ENCODE data around the gene SELENON. TPM values are rescaled to one million over a fixed set of nuclear protein-coding genes. Genes with fewer than 3 reads are reported as not detected.

Gene SELENON
- total RNA-seq, 1 donor from 2014 or later = 7.6 TPM

DNA sequence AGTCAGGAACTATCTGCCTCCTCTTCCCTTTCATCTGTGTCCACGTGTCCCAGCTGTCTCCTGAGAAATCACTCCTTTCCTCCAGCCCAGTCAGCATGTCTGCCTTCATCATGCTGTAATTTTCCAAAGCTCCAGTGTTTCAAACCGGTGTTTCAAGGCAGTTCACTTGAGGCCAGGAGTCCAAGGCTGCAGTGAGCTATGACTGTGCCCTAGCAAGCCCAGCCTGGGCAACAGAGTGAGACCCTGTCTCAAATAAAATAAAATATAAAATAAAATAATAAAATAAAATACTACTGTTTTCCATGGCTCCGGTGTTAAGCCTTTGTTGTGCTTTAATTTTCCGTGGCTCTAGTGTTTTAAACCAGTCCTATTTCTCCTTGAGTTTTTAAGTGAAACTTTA is 7.9 kb upstream of the SELENON start:
- intact Hi-C loops (cut with micrococcal nuclease) = no loop called here

- intact Hi-C loops (cut with micrococcal nuclease) = no loop called here
Observed at GRCh38 chr1:25793585-25794170, 6.3 kb upstream of the SELENON start.

DNA sequence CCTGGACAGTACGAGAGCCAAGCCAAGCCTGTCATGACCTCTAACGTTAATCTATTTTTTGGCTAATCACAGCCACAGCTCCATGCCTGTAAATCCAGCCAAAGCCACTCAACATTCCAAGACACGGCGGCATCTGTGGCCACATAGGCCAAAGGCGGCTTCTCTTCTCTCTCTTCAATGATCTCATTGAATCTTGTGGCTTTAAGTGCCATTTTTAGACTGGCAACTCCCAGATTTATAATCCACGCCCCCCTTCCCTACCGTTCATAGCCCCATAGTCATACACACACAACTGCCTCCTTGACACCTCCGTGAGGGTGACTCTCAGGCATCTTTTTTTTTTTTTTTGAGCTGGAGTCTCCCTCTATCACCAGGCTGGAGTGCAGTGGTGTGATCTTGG is 5.7 kb upstream of the SELENON start:
- intact Hi-C loops (cut with micrococcal nuclease) = no loop called here

- intact Hi-C loops (cut with micrococcal nuclease) = loop anchor here (5.0 kb wide), 1 partner anchor 248 kb away; no protein-coding TSS in a partner anchor
Observed at GRCh38 chr1:25795211-25795610, 4.8 kb upstream of the SELENON start.

- intact Hi-C loops (cut with micrococcal nuclease) = loop anchor here (2.0 to 5.0 kb wide), 4 partner anchors 21 to 249 kb away; no protein-coding TSS in a partner anchor
Observed at GRCh38 chr1:25795946-25796810, 3.8 kb upstream of the SELENON start.

DNA sequence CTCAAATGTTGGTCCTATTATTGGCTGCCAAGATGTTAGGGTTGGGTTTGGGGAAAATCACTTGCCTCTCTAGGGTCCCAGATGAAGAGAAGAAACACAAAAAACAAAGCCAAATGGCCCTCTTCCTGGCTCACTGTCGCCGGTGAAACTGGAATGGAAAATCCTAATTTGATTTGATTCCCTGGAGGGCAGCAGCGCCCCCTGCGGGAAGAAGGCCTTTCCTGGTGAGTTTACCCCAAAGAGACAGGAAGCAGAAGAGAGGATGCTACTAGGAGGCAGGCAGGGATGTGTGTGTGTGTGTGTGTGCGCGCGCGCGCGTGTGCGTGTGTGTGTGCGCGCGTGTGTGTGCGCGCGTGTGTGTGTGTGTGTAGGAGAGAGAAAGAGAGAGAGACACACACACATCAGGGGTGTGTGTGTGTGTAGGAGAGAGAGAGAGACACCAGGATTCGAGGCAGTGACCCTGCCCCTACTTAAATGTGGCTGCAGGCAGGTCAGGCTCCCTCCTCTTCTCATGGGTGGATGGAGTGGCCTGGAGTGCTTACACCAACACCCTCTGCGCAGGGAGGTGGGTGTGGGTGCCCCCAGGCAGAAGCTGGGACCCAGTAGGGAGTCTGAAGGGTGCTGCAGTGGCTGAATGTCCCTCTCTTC is 3.1 kb upstream of the SELENON start:
- intact Hi-C loops (cut with micrococcal nuclease) = loop anchor here (2.0 to 5.0 kb wide), 4 partner anchors 22 to 250 kb away; no protein-coding TSS in a partner anchor

GRCh38 chr1:25797939-25798338 is 2.1 kb upstream of the SELENON start:
- intact Hi-C loops (cut with micrococcal nuclease) = loop anchor here (2.0 to 5.0 kb wide), 4 partner anchors 23 to 251 kb away; no protein-coding TSS in a partner anchor

GRCh38 chr1:25798666-25799351 is 1.2 kb upstream of the SELENON start:
- intact Hi-C loops (cut with micrococcal nuclease) = loop anchor here (5.0 kb wide), 1 partner anchor 252 kb away; no protein-coding TSS in a partner anchor

- intact Hi-C loops (cut with micrococcal nuclease) = loop anchor here (5.0 kb wide), 1 partner anchor 252 kb away; no protein-coding TSS in a partner anchor
Observed at GRCh38 chr1:25799352-25799934, 550 bp upstream of the SELENON start.

DNA sequence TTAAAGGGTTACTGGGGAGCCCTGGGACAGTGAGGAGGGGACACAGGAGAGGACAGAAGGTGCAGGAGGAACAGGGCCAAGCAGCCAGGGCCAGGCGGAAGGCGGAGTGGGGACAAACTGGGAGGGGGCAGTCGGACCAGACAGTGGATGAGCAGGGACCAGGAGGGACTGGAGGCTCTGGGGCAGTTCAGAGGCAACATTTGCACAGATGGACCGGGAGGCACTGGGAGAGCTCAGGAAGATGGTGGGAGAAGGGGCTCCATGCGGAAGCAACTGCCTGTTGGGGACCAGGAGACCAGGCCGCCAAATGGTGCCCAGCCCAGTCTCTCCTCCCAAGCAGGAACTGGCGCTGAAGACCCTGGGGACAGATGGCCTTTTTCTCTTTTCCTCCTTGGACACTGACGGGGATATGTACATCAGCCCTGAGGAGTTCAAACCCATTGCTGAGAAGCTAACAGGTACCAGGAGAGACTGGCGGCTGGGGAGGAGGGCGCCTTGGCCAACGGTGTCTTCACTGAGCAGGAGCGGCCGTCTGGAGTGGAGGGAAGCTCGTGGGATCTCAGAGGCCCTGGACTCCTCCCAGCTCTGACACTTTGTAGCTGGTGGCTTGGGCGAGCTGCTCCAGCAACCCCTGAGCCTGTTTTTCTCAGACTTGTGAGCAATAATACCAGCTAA is 847 bp downstream of the SELENON start:
- intact Hi-C loops (cut with micrococcal nuclease) = no loop called here

GRCh38 chr1:25802915-25803314 is 2.9 kb downstream of the SELENON start:
- intact Hi-C loops (cut with micrococcal nuclease) = no loop called here

DNA sequence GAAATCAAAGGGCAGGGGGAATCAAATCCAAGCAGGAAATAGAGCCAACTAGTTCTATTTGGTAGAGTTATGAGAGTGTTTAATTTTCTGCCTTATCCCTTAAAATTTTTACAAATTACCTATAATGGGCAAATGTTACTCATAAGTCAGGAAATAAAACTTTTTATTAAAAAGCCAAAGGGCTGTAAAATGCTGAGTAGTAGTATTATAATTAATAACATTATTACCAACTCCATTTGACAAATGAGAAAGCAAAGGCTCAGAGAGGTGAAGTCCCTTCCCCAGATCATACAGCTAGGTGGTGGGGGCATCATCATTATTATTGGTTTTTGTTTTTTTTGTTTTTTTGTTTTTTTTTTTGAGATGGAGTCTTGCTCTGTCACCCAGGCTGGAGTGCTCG is 3.4 kb downstream of the SELENON start:
- intact Hi-C loops (cut with micrococcal nuclease) = no loop called here

- intact Hi-C loops (cut with micrococcal nuclease) = no loop called here
Observed at GRCh38 chr1:25804244-25804963, 4.4 kb downstream of the SELENON start.

- intact Hi-C loops (cut with micrococcal nuclease) = no loop called here
Observed at GRCh38 chr1:25804964-25805862, 5.2 kb downstream of the SELENON start.

- intact Hi-C loops (cut with micrococcal nuclease) = no loop called here
Observed at GRCh38 chr1:25805863-25806225, 5.9 kb downstream of the SELENON start.

DNA sequence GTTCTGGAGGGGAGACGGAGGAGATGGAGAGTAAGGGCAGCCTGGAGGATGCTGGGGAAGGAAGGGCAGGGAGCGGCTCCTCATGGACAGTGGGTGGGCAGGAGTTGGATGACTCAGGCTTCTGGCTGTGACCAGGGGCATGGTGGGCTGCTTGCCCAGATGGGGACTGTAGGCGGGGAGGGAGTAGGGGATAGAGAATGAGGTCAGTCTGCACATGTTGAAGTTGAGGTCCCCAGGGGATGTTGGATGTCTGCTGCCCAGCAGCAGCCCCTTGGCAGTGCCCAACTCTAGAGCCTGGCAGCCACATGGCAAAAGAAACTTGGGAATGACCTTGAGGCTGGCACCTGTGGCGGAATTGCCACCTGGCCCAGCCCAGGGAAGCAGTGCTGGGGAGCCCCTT is 6.4 kb downstream of the SELENON start:
- intact Hi-C loops (cut with micrococcal nuclease) = no loop called here

DNA sequence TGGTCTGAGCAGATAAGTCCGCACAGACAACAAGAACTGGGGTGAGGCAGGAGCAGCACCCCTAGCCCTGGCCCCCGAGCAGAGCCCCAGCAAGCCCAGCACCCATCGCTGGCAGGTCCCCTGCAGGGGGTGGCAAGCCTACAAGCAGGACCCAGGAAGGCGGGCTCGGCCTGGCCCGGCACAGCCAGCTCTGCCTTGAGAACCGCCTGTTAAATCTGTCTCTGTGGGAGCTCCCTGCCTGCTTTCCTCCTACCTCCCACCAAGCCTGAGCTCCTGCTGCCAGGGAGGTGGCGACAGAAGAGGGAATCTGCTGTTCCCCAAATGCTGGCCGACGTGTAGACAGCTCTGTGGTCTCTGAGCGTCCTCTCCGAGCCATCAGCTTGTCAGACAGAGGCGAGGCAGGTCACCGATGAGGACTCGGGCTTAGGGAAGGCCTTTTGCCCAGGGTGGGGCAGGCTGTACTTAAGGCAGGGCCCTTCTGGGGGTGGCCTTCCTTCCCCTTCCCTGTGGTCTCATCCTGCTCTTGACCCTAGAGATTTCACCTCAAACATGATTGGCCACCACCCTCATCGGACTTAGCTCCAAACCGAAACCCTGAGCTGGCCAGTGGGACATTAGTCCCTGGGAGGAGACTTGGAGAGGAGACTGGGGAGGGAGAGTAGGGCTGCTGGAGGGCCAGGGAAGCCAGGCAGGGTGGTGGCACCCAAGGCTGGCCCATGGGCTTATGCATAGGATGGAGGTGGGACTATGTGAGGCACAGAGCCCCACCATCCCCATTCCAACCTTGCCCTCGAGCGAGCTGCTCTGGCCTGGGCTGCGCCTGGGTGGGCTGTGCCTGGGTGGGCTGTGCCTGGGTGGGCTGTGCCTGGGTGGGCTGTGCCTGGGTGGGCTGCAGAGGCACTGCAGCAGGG is 7.7 kb downstream of the SELENON start:
- intact Hi-C loops (cut with micrococcal nuclease) = no loop called here
